Cardiac muscle cell (in vitro differentiated cells and primary cell): ENCODE results near the gene C10orf71. TPM values are rescaled to one million over a fixed set of nuclear protein-coding genes. Genes with fewer than 3 reads are reported as not detected.

Experiments
- DNase-seq, 2 donors: peaks; one replicate each; pipeline versions ENCODE4 v3.0.0 to v3.0.0-alpha.2; 2010 to 2017; ENCODE audit warnings: low read depth in 1 of 2, low spot score in 1 of 2
- H3K27ac ChIP-seq: fragments of 200-600 bp; sonication (generic); 2 replicates; pipeline ENCODE4 v1.5.1; 2016
- H3K27me3 ChIP-seq: fragments of 200-600 bp; sonication (generic); 2 replicates; pipeline ENCODE4 v1.6.0; 2016; ENCODE audit warnings: control low read depth
- H3K36me3 ChIP-seq: fragments of 200-600 bp; sonication (generic); 2 replicates; pipeline ENCODE4 v1.5.1; 2016; ENCODE audit warnings: control low read depth
- H3K4me1 ChIP-seq: fragments of 200-600 bp; sonication (generic); 2 replicates; pipeline ENCODE4 v1.8.1; 2017; ENCODE audit warnings: low read depth, mild to moderate bottlenecking, mixed run types
- H3K4me3 ChIP-seq: fragments of 200-600 bp; sonication (generic); 2 replicates; pipeline ENCODE4 v1.5.1; 2016; ENCODE audit warnings: mild to moderate bottlenecking
- H3K9me3 ChIP-seq: fragments of 200-600 bp; sonication (generic); 2 replicates; pipeline ENCODE4 v1.5.1; 2017; ENCODE audit warnings: low read depth, mild to moderate bottlenecking, control low read depth
- CTCF ChIP-seq: IDR thresholded peaks from 2 replicates; pipeline ENCODE4 v1.5.1; 2012; ENCODE audit warnings: low read depth, mild to moderate bottlenecking, low read length
- polyA plus RNA-seq: library from polyadenylated mRNA; unstranded; fragments of >200 nt; fragmentation: Nextera tagmentation; extraction: Ambion mirVana; gene quantifications from 2 replicates; pipeline ENCODE4 v1.2.1, GENCODE V29; 2016
- total RNA-seq: library from RNA; depleted of rRNA; stranded (reverse); fragments of >200 nt; gene quantifications from 2 replicates; pipeline ENCODE4 v1.2.3, GENCODE V29; 2016

C10orf71 gene
- total and polyA plus RNA-seq, 2 experiments from 2014 or later = 4.0 to 10.2 TPM

- DNase-seq = no peak
- H3K27ac ChIP-seq = no peak overlapping the region
- no peak for TF ChIP-seq CTCF
Observed at GRCh38 chr10:49331431-49331830, 32.5 kb downstream of the C10orf71 start.

GRCh38 chr10:49332333-49332732 lies 33.4 kb downstream of the C10orf71 start:
- TF ChIP-seq CTCF = no peak
- H3K4me1 ChIP-seq = no peaks in the 10 kb centered on the region
- no peak for DNase-seq

More at GRCh38 chr10:49331431-49331830, 32.5 kb downstream of the C10orf71 start:
- no peaks in the 10 kb centered on the region for H3K9me3 ChIP-seq
- no peaks in the 10 kb centered on the region for H3K27me3 ChIP-seq
- no peaks in the 10 kb centered on the region for H3K36me3 ChIP-seq
- H3K4me1 ChIP-seq = no peaks in the 10 kb centered on the region
- H3K4me3 ChIP-seq = no peak overlapping the region

DNA sequence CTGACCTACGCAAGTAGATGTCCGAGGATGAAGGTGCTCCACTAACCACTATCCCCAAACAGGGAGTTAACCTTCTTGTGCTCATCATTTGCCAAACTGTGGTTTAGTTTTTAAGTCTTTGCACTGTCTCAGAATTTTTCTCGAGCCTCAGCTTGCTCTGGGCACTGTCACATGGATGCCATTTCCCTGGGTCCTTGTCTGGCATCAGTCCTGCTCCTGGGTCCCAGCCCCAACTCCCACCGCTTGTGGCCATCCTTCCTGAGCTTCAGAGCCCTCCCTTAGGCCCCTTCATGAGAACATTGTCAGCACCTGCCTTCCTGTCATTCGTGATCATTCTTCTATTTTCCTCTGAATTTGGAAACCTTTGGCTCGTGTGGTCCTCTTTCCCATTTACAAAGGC lies 33.8 kb downstream of the C10orf71 start:
- Histone ChIP-seq H3K27ac (no peak overlapping the region), H3K9me3 (no peaks in the 10 kb centered on the region), H3K4me1 (no peaks in the 10 kb centered on the region), H3K36me3 (no peaks in the 10 kb centered on the region), H3K4me3 (no peak overlapping the region), H3K27me3 (no peaks in the 10 kb centered on the region)
- TF ChIP-seq CTCF = no peak
- DNase-seq = no peak

More at GRCh38 chr10:49332333-49332732, 33.4 kb downstream of the C10orf71 start:
- Histone ChIP-seq H3K36me3 (no peaks in the 10 kb centered on the region), H3K4me3 (no peak overlapping the region), H3K9me3 (no peaks in the 10 kb centered on the region), H3K27me3 (no peaks in the 10 kb centered on the region), H3K27ac (no peak overlapping the region)

DNA sequence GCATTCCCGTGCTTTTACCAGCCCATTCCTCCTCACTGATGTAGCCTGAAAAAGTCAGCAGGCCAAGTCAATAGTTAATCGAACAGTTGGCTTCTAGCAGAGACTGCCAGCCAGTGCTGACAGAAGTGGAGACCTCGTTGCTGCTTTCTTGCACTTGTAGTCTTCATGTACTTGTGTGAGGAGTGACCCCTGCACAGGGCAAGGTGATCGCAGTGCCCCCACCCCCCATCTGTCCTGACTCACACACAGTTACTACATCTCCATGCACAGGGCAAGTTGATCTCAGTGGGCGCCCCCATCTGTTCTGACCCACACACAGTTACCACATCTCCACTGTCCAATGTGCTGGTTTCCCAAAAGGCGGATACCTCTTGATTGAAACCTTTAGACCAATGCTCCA lies 34.2 kb downstream of the C10orf71 start:
- H3K4me3 ChIP-seq = no peak overlapping the region
- no peaks in the 10 kb centered on the region for H3K27me3 ChIP-seq
- H3K4me1 ChIP-seq = no peaks in the 10 kb centered on the region
- DNase-seq = no peak
- H3K27ac ChIP-seq = no peak overlapping the region
- TF ChIP-seq CTCF = no peak
- no peaks in the 10 kb centered on the region for H3K36me3 ChIP-seq
- no peaks in the 10 kb centered on the region for H3K9me3 ChIP-seq

DNA sequence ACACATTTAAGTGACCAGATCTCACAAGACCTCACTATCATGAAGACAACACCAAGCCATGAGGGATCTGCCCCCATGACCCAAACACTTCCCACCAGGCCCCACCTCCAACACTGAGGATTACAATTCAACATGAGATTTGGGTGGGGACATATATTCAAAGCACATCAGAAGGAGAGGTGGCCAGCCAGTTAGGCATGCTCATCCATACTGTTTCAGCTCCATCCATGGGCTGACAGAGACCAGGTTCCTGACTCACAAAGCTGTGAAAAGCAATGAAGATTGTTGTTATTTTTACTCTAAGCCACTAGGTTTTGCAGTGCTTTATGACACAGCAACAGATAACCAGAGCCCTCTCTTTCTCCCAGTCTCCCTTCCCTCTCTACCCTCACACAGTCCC lies 36.0 kb downstream of the C10orf71 start:
- no peak for TF ChIP-seq CTCF
- H3K27ac ChIP-seq = no peak overlapping the region
- DNase-seq = no peak
- H3K36me3 ChIP-seq = no peaks in the 10 kb centered on the region
- H3K9me3 ChIP-seq = no peaks in the 10 kb centered on the region
- peaks cover 3% of the 10 kb centered on the region for H3K27me3 ChIP-seq
- H3K4me3 ChIP-seq = no peak overlapping the region
- H3K4me1 ChIP-seq = no peaks in the 10 kb centered on the region
